ENCODE results near the gene SUSD4. TPM values are rescaled to one million over a fixed set of nuclear protein-coding genes. Genes with fewer than 3 reads are reported as not detected.

SUSD4 gene
- total RNA-seq, 1 experiment from 2014 or later: 2.3 TPM

- intact Hi-C loops (cut with micrococcal nuclease): no loop called here
- ChIA-PET CTCF (interaction anchor here (0.5 to 1.3 kb wide), 7 partner anchors 20 to 1443 kb away, joined by 3 to 6 read pairs (median 3); no protein-coding TSS in a partner anchor), POLR2A (interaction anchor here (0.7 to 1.8 kb wide), 4 partner anchors 10 to 144 kb away, joined by 3 to 9 read pairs (median 4); no protein-coding TSS in a partner anchor)
- Mint-ChIP-seq H3K9me3 (ENCODE audit: unreplicated experiment) (no peaks in the 10 kb centered on the region), H3K4me3 (ENCODE audit: unreplicated experiment) (no peak overlapping the region), H3K27ac (ENCODE audit: low read depth, unreplicated experiment) (no peak overlapping the region), H3K36me3 (ENCODE audit: insufficient read depth, unreplicated experiment) (no peaks in the 10 kb centered on the region), H3K27me3 (ENCODE audit: insufficient read depth, unreplicated experiment) (no peaks in the 10 kb centered on the region), H3K4me1 (ENCODE audit: insufficient read depth, unreplicated experiment) (no peaks in the 10 kb centered on the region)
- no peak for DNase-seq (ENCODE audit: unreplicated experiment)
- TF ChIP-seq CTCF (IDR thresholded peaks at IDR 0.05; ENCODE audit: unreplicated experiment): no peak
- BruUV-seq (replicated peaks): no TSS peak
Observed at GRCh38 chr1:223266632-223267172, 97.3 kb downstream of the SUSD4 start.

DNA sequence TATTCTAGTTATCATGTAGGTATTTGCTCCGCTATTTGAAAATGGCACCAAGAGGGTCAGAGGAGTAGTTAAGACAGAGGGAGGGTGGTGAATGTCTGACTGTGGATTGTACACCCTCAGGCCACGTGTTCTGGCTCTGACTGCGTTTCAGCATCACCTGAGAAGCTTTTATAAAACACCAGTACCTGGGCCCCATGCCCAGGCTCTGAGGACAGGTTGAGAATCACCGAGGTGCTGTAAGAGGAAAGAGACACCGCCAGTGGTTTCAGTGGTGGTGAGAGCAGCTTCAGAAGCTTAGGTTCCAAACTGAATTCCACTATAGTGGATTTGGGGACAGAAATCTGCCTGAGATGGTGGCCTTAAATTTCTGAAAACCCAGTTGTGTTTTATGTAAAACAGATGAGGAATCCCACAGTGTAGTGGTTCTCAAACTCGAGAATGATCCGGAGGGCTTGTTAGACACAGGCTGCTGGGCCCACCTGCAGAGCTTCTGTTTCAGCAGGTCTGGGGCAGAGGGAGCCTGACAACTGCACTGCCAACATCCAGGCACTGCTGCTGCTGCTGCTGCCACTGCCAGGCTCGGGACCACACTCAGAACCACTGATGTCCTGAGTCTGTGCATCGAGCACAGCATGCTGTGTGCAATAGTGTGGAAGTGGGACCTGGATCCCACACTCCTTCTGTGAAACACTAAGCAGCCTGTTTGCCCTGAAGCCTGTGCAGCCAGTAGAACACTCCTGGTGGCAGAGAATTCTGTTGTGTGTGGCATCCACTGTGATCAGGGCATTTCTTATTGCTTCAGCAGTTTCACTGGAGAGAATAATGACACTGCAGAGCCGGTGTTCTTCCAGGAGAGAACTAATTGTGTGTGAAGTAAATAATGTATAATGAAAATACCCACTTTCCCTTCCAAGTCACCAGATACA, 98.7 kb downstream of the SUSD4 start:
- intact Hi-C loops (cut with micrococcal nuclease): no loop called here
- POLR2A ChIA-PET: interaction anchor here (0.7 to 1.3 kb wide), 2 partner anchors 9 to 22 kb away, joined by 3 to 4 read pairs; no protein-coding TSS in a partner anchor
- Mint-ChIP-seq H3K27me3 (ENCODE audit: insufficient read depth, unreplicated experiment) (no peaks in the 10 kb centered on the region), H3K9me3 (ENCODE audit: unreplicated experiment) (no peaks in the 10 kb centered on the region), H3K4me3 (ENCODE audit: unreplicated experiment) (no peak overlapping the region), H3K4me1 (ENCODE audit: insufficient read depth, unreplicated experiment) (no peaks in the 10 kb centered on the region), H3K27ac (ENCODE audit: low read depth, unreplicated experiment) (no peak overlapping the region), H3K36me3 (ENCODE audit: insufficient read depth, unreplicated experiment) (peaks cover 5% of the 10 kb centered on the region)
- no peak for DNase-seq (ENCODE audit: unreplicated experiment)
- CTCF ChIA-PET: interaction anchor here (0.5 to 1.5 kb wide), 3 partner anchors 12 to 141 kb away, joined by 3 to 5 read pairs (median 5); no protein-coding TSS in a partner anchor
- TF ChIP-seq CTCF (IDR thresholded peaks at IDR 0.05; ENCODE audit: unreplicated experiment): no peak
- BruUV-seq (replicated peaks): no TSS peak

- Mint-ChIP-seq H3K27me3 (ENCODE audit: insufficient read depth, unreplicated experiment) (no peaks in the 10 kb centered on the region), H3K4me1 (ENCODE audit: insufficient read depth, unreplicated experiment) (peaks cover 4% of the 10 kb centered on the region), H3K9me3 (ENCODE audit: unreplicated experiment) (no peaks in the 10 kb centered on the region), H3K4me3 (ENCODE audit: unreplicated experiment) (no peak overlapping the region), H3K27ac (ENCODE audit: low read depth, unreplicated experiment) (no peak overlapping the region), H3K36me3 (ENCODE audit: insufficient read depth, unreplicated experiment) (peaks cover 5% of the 10 kb centered on the region)
- no TSS peak for BruUV-seq (replicated peaks)
- ChIA-PET POLR2A (interaction anchor here (1.1 to 1.2 kb wide), 2 partner anchors 9 to 13 kb away, joined by 3 to 6 read pairs; no protein-coding TSS in a partner anchor), CTCF (interaction anchor here (0.8 to 1.4 kb wide), 4 partner anchors 8 to 165 kb away, joined by 3 read pairs; no protein-coding TSS in a partner anchor)
- no peak for TF ChIP-seq CTCF (IDR thresholded peaks at IDR 0.05; ENCODE audit: unreplicated experiment)
- DNase-seq (ENCODE audit: unreplicated experiment): no peak
- intact Hi-C loops (cut with micrococcal nuclease): no loop called here
Observed at GRCh38 chr1:223264529-223264928, 99.4 kb downstream of the SUSD4 start.

- intact Hi-C loops (cut with micrococcal nuclease): no loop called here
- Mint-ChIP-seq H3K36me3 (ENCODE audit: insufficient read depth, unreplicated experiment) (peaks cover 5% of the 10 kb centered on the region), H3K27me3 (ENCODE audit: insufficient read depth, unreplicated experiment) (no peaks in the 10 kb centered on the region), H3K4me3 (ENCODE audit: unreplicated experiment) (no peak overlapping the region), H3K27ac (ENCODE audit: low read depth, unreplicated experiment) (no peak overlapping the region), H3K9me3 (ENCODE audit: unreplicated experiment) (no peaks in the 10 kb centered on the region), H3K4me1 (ENCODE audit: insufficient read depth, unreplicated experiment) (peaks cover 18% of the 10 kb centered on the region)
- DNase-seq (ENCODE audit: unreplicated experiment): no peak
- BruUV-seq (replicated peaks): no TSS peak
- TF ChIP-seq CTCF (IDR thresholded peaks at IDR 0.05; ENCODE audit: unreplicated experiment): no peak
- ChIA-PET POLR2A (interaction anchor here (1.5 to 2.0 kb wide), 2 partner anchors 11 to 165 kb away, joined by 3 to 7 read pairs; no protein-coding TSS in a partner anchor), CTCF (interaction anchor here (1.7 to 1.8 kb wide), 2 partner anchors 128 to 356 kb away, joined by 3 to 7 read pairs; no protein-coding TSS in a partner anchor)
Observed at GRCh38 chr1:223261914-223262313, 102.1 kb downstream of the SUSD4 start.
